ENCODE results near the gene RAP1GAP2. TPM values are rescaled to one million over a fixed set of nuclear protein-coding genes. Genes with fewer than 3 reads are reported as not detected.

RAP1GAP2 gene
- polyA plus RNA-seq, 3 donors, result 1.5 to 48.4 (median 6.1) TPM

GRCh38 chr17:2982854-2983253 lies 186.6 kb downstream of the RAP1GAP2 start:
- no peak for DNase-seq
- WGBS (ENCODE audit: insufficient coverage), result 95% methylated on average over 17 of the region's 18 CpGs
- Mint-ChIP-seq H3K27ac (peak overlapping the region in 4 of 7 donors; percentile 1 to 81 (median 32)), H3K27me3 (ENCODE audit: low read depth in 3 of 3) (peaks cover 0 to 3% (median 0%) of the 10 kb centered on the region in 3 donors), H3K9me3 (peaks cover 0 to 3% (median 0%) of the 10 kb centered on the region in 7 donors), H3K4me3 (no peak overlapping the region), H3K36me3 (peaks cover 82 to 94% of the 10 kb centered on the region in 2 donors), H3K4me1 (no peaks in the 10 kb centered on the region)
- peaks cover 52% of the 10 kb centered on the region for H4K20me1 ChIP-seq (ENCODE audit: insufficient read depth, low read length)
- H3K36me3 ChIP-seq (replicated peaks in 1 of 2; ENCODE audit: control insufficient read depth in 1 of 2, insufficient read depth in 2 of 2, low read length in 2 of 2), result peaks cover 65 to 89% of the 10 kb centered on the region in 2 donors
- no peak overlapping the region for H3K4me3 ChIP-seq (replicated peaks in 1 of 3; ENCODE audit: low read depth in 2 of 3, low read length in 3 of 3)
- no peaks in the 10 kb centered on the region for H3K79me2 ChIP-seq (ENCODE audit: insufficient read depth, low read length)
- no peak for TF ChIP-seq CTCF (IDR thresholded peaks at IDR 0.05)
- intact Hi-C loops (cut with micrococcal nuclease), result loop anchor here in 1 of 2 donors (5.0 kb wide), 1 partner anchor 46 kb away; no protein-coding TSS in a partner anchor
- H3K9me3 ChIP-seq (replicated peaks in 1 of 2; ENCODE audit: control insufficient read depth in 1 of 2, insufficient read depth in 1 of 2, low read length in 2 of 2), result no peaks in the 10 kb centered on the region
- no peak overlapping the region for H3K4me2 ChIP-seq (replicated peaks; ENCODE audit: extremely low read depth, low read length, poor library complexity, severe bottlenecking)
- H3K27ac ChIP-seq (ENCODE audit: low read depth in 1 of 2, low read length in 2 of 2), result no peak overlapping the region
- H3K4me1 ChIP-seq (ENCODE audit: control insufficient read depth in 1 of 2, insufficient read depth in 2 of 2, low read length in 2 of 2), result no peaks in the 10 kb centered on the region
- H3K9ac ChIP-seq (ENCODE audit: insufficient read depth, low read length, poor library complexity, severe bottlenecking), result no peak overlapping the region
- H2AFZ ChIP-seq (ENCODE audit: insufficient read depth, low read depth, low read length, poor library complexity, severe bottlenecking), result no peak overlapping the region
- no peaks in the 10 kb centered on the region for H3K27me3 ChIP-seq (ENCODE audit: control insufficient read depth in 2 of 2, insufficient read depth in 2 of 2, low read length in 2 of 2)

DNA sequence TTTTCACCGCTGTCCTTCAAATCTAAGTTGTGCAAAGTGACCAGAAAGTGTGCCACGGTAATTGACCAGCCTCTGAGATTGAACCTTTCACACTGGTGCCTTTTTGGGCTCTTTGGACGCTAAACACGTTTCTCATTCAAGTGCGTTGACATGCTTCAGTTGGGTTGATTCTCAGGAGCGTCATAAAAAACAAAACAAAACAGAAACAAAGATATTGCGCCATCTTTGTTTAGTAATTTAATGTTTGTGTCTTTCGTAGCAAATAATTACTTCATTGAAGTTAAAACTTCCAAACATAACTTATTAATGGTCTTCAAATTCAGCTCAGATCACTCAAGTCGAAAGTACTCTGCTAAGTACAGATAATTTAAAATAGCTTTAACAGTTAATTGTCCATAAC lies 187.0 kb downstream of the RAP1GAP2 start:
- no peak for DNase-seq
- no peak for TF ChIP-seq CTCF (IDR thresholded peaks at IDR 0.05)
- no peaks in the 10 kb centered on the region for H3K4me1 Mint-ChIP-seq
- peaks cover 82 to 94% of the 10 kb centered on the region in 2 donors for H3K36me3 Mint-ChIP-seq
- H3K4me1 ChIP-seq (ENCODE audit: control insufficient read depth in 1 of 2, insufficient read depth in 2 of 2, low read length in 2 of 2), result no peaks in the 10 kb centered on the region
- intact Hi-C loops (cut with micrococcal nuclease), result loop anchor here in 1 of 2 donors (5.0 kb wide), 1 partner anchor 46 kb away; no protein-coding TSS in a partner anchor
- H3K27me3 ChIP-seq (ENCODE audit: control insufficient read depth in 2 of 2, insufficient read depth in 2 of 2, low read length in 2 of 2), result no peaks in the 10 kb centered on the region
- peaks cover 50% of the 10 kb centered on the region for H4K20me1 ChIP-seq (ENCODE audit: insufficient read depth, low read length)
- H3K36me3 ChIP-seq (replicated peaks in 1 of 2; ENCODE audit: control insufficient read depth in 1 of 2, insufficient read depth in 2 of 2, low read length in 2 of 2), result peaks cover 67 to 89% of the 10 kb centered on the region in 2 donors
- H3K4me2 ChIP-seq (replicated peaks; ENCODE audit: extremely low read depth, low read length, poor library complexity, severe bottlenecking), result no peak overlapping the region
- H3K4me3 Mint-ChIP-seq, result no peak overlapping the region
- H3K9ac ChIP-seq (ENCODE audit: insufficient read depth, low read length, poor library complexity, severe bottlenecking), result no peak overlapping the region
- H3K9me3 ChIP-seq (replicated peaks in 1 of 2; ENCODE audit: control insufficient read depth in 1 of 2, insufficient read depth in 1 of 2, low read length in 2 of 2), result no peaks in the 10 kb centered on the region
- 100% methylated on average over 3 of the region's 9 CpGs for WGBS (ENCODE audit: insufficient coverage)
- peak overlapping the region in 4 of 7 donors; percentile 1 to 81 (median 32) for H3K27ac Mint-ChIP-seq
- no peak overlapping the region for H3K27ac ChIP-seq (ENCODE audit: low read depth in 1 of 2, low read length in 2 of 2)
- no peak overlapping the region for H3K4me3 ChIP-seq (replicated peaks in 1 of 3; ENCODE audit: low read depth in 2 of 3, low read length in 3 of 3)
- no peak overlapping the region for H2AFZ ChIP-seq (ENCODE audit: insufficient read depth, low read depth, low read length, poor library complexity, severe bottlenecking)
- H3K27me3 Mint-ChIP-seq (ENCODE audit: low read depth in 3 of 3), result peaks cover 0 to 3% (median 0%) of the 10 kb centered on the region in 3 donors
- H3K9me3 Mint-ChIP-seq, result peaks cover 0 to 3% (median 0%) of the 10 kb centered on the region in 7 donors
- H3K79me2 ChIP-seq (ENCODE audit: insufficient read depth, low read length), result no peaks in the 10 kb centered on the region

Data from CD14-positive monocyte (primary cell).